Kasumi-1 (cell line): ENCODE results near the gene EEFSEC.

Experiments
- DNase-seq, 2 experiments: peaks; one replicate each; lab custom pipeline; 2025; lab: John Stamatoyannopoulos, UW

The EEFSEC gene

GRCh38 chr3:128335621-128336296 is 182.5 kb downstream of the EEFSEC start:
- DNase-seq, result no peak

- DNase-seq, result no peak
Measured at GRCh38 chr3:128336337-128337156, 183.3 kb downstream of the EEFSEC start.

GRCh38 chr3:128337305-128337704 is 184.0 kb downstream of the EEFSEC start:
- no peak for DNase-seq

- no peak for DNase-seq
Measured at GRCh38 chr3:128338536-128339330, 185.5 kb downstream of the EEFSEC start.

- DNase-seq, result no peak
Measured at GRCh38 chr3:128339491-128340012, 186.3 kb downstream of the EEFSEC start.

- DNase-seq, result no peak
Measured at GRCh38 chr3:128340198-128340903, 187.1 kb downstream of the EEFSEC start.

GRCh38 chr3:128340904-128341555 is 187.7 kb downstream of the EEFSEC start:
- no peak for DNase-seq

- DNase-seq, result no peak
Measured at GRCh38 chr3:128341659-128342395, 188.5 kb downstream of the EEFSEC start.

- no peak for DNase-seq
Measured at GRCh38 chr3:128342701-128343180, 189.5 kb downstream of the EEFSEC start.

GRCh38 chr3:128343287-128344051 is 190.2 kb downstream of the EEFSEC start:
- DNase-seq, result no peak

GRCh38 chr3:128344052-128344735 is 190.9 kb downstream of the EEFSEC start:
- no peak for DNase-seq

- DNase-seq, result no peak
Measured at GRCh38 chr3:128345196-128345595, 191.9 kb downstream of the EEFSEC start.

GRCh38 chr3:128346562-128346961 is 193.3 kb downstream of the EEFSEC start:
- no peak for DNase-seq

GRCh38 chr3:128347282-128347681 is 194.0 kb downstream of the EEFSEC start:
- no peak for DNase-seq

GRCh38 chr3:128348075-128348474 is 194.8 kb downstream of the EEFSEC start:
- no peak for DNase-seq

- peak; percentile 27 to 57 for DNase-seq
Measured at GRCh38 chr3:128348805-128349531, 195.7 kb downstream of the EEFSEC start.

GRCh38 chr3:128349963-128350599 is 196.8 kb downstream of the EEFSEC start:
- no peak for DNase-seq

- no peak for DNase-seq
Measured at GRCh38 chr3:128351546-128351945, 198.3 kb downstream of the EEFSEC start.
